NCI-H526 (cell line): ENCODE measurements around the gene TUBD1.
A peak's percentile ranks its signal among the peaks of the same experiment; 100 is the strongest.
"Not testable (repeated sequence)": the region's sequence is repeated elsewhere in the genome, so short reads cannot be mapped to it uniquely, and the experiment has no call there.

ENCODE experiments used
- DNase-seq, 2 experiments: peaks; one replicate each; lab custom pipeline; 2025; lab: John Stamatoyannopoulos, UW

TUBD1 gene

GRCh38 chr17:59874376-59874775 lies 18.4 kb downstream of the TUBD1 start:
- no peak for DNase-seq

GRCh38 chr17:59873414-59873813 lies 19.3 kb downstream of the TUBD1 start:
- DNase-seq, result not testable (repeated sequence)

GRCh38 chr17:59872351-59872750 lies 20.4 kb downstream of the TUBD1 start:
- peak; percentile 70 to 74 for DNase-seq

GRCh38 chr17:59870482-59870881 lies 22.3 kb downstream of the TUBD1 start:
- DNase-seq, result no peak

GRCh38 chr17:59869941-59870218 lies 22.9 kb downstream of the TUBD1 start:
- no peak for DNase-seq

GRCh38 chr17:59863616-59864015 lies 29.1 kb downstream of the TUBD1 start:
- DNase-seq, result no peak

GRCh38 chr17:59859444-59860025 lies 33.2 kb downstream of the TUBD1 start:
- peak; percentile 76 to 82 for DNase-seq

GRCh38 chr17:59858932-59859331 lies 33.8 kb downstream of the TUBD1 start:
- DNase-seq, result no peak

- DNase-seq, result no peak
Observed at GRCh38 chr17:59858167-59858816, 34.5 kb downstream of the TUBD1 start.

GRCh38 chr17:59856859-59857794 lies 35.6 kb downstream of the TUBD1 start:
- no peak for DNase-seq

GRCh38 chr17:59853919-59854729 lies 38.6 kb downstream of the TUBD1 start:
- not testable (repeated sequence) for DNase-seq

- peak in 1 of 2 experiments; percentile 50 for DNase-seq
Observed at GRCh38 chr17:59853168-59853918, 39.4 kb downstream of the TUBD1 start.

- not testable (repeated sequence) for DNase-seq
Observed at GRCh38 chr17:59852847-59853167, 39.9 kb downstream of the TUBD1 start.

GRCh38 chr17:59851439-59852375 lies 41.0 kb downstream of the TUBD1 start:
- no peak for DNase-seq

GRCh38 chr17:59850311-59850710 lies 42.4 kb downstream of the TUBD1 start:
- DNase-seq, result not testable (repeated sequence)

GRCh38 chr17:59848778-59849177 lies 44.0 kb downstream of the TUBD1 start:
- no peak for DNase-seq

- no peak for DNase-seq
Observed at GRCh38 chr17:59848385-59848668, 44.4 kb downstream of the TUBD1 start.

GRCh38 chr17:59846394-59847165 lies 46.2 kb downstream of the TUBD1 start:
- DNase-seq, result peak; percentile 88 to 93

- DNase-seq, result peak; percentile 99
Observed at GRCh38 chr17:59845595-59846393, 46.9 kb downstream of the TUBD1 start.
